NCI-H128 (cell line): ENCODE measurements around the gene TGFB3.
"Not testable (repeated sequence)": the region's sequence is repeated elsewhere in the genome, so short reads cannot be mapped to it uniquely, and the experiment has no call there.

ENCODE experiments used
- DNase-seq: peaks from one replicate; lab custom pipeline; 2025; ENCODE audit not compliant: unreplicated experiment; lab: John Stamatoyannopoulos, UW

The TGFB3 gene

DNA sequence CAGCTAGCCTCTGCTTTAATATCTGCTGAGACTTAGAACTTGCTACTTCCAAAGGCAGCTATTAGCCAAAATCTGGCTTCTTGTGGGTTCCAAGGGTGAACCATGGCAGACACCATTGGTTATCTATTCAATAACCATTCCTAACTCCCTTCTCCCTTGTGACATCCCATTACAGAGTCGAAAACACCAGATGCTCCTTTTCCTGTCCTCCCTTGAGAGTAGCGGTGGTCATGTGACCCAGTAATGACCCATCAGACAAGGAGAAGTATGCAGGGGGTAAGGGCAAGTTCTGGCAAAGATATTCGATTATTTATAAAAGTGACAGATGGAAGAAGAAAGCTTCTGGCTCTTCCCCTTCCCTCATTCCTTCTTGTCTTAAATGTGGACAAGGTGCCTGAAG lies 20.1 kb downstream of the TGFB3 start:
- no peak for DNase-seq

DNA sequence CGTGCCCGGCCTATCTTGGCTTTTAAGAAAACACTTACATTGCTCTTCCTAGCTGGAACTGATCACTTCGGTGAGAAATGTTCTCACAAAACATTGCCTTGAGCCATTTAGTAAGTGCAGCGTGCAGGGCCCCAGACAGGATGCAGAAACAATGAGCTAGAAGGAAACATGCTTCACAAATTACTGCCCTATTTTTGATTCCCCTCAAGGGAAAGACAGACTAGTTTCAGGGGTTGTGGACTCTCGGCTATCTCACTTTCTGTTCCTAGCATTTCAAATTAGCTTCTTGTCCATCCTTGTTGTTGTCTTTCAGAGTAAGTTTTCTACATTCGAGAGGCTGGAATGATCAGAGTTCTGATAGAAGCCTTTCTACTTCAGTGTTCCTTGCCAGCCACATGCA lies 21.6 kb downstream of the TGFB3 start:
- no peak for DNase-seq

DNA sequence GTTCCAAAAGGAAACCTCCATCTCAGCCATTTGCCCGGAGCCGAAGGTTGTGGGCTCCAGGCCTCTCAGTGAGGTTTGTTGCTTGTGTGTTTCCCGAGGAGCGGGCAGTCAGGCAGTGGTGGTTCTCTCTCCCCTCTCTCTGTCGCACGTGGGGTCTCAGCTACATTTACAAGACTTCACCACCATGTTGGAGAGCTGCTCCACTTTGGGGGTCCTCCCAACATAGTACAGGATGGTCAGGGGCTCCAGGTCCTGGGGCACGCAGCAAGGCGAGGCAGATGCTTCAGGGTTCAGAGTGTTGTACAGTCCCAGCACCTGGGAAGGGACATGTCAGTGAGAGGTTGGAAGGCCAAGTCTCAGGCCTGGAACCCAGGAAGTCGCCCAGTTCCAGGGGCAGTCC lies 22.8 kb downstream of the TGFB3 start:
- no peak for DNase-seq

DNA sequence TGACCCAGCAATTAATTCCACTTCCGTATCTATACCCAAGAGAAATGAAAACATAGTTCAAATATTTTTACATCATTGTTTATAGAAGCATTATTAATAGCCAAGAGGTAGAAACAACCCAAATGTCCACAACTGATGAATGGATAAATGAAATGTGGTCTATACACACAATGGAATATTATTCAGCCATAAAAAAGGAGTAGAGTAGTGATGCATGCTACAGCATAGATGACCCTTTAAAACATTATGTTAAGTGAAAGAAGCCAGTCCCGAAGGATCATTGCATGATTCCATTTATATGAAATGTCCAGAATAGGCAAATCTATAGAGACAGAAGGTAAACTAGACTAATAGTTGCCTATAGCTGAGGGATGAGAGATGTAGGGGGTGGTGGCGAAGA lies 29.3 kb downstream of the TGFB3 start:
- DNase-seq = no peak

DNA sequence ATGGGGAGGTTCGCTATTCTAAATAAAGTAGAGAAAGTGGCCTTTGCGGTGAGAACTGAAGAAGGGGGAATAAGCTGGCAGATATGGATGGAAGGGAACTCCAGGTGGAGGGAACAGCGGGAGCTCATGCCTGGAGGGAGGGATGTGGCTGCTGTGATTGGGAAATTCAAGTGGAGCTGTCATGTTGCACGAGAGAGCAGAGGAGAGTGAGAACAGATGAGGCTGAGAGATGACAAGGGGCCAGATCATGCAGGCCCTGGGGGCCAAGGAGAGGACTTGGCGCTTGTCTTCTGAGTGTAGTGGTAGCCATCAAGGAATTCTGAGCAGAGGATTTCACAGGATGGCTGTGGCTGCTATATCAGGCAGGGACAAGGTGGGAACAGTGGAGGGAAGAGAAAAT lies 35.0 kb downstream of the TGFB3 start:
- no peak for DNase-seq

DNA sequence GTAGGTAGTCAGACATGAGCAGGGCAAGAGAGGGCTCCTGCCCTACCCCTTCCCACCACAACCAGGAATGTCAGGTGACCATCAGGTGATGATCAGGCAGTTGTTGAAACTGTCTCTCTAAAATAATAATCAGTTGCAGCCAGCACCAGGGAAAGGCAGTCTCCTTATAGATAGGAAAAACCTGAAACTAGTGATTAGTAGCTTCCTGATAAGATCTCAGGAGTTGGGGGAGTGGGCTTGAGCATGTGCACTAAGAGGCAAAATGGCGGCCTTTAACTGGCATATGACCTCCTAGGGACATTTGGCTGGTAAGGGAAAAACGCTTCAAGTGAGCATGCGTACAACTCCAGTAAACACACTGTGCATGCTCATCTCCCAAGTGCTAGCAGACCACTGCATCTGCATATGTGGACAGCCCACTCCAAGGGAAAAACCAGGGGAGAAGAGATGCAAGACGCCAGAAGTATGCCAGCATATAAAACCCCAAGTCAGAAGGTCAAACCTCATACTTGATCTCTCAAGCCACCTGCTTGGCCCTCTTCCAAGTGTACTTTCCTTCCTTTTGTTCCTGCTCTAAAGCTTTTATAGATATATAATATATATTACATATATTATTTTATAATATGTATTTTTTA lies 37.1 kb downstream of the TGFB3 start:
- DNase-seq = no peak

DNA sequence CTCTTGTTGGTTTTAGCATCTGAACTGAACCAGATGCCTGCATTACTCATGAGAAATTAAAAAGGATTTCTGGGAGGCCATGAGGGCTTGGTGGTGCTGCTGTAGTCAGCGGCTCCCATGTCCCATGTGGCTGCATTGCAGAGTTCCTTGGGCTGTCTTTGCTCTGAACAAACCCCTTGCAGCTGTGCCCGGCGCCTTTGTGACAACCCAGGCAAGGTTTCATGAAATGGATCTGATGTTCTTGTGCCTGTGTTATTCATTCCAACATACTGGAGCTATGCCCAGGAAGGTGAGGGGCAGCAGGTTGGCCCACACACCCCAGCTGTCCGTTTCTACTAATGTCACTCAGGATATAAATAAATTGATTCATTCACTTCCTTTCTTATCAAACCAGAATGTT lies 40.8 kb downstream of the TGFB3 start:
- DNase-seq = no peak

DNA sequence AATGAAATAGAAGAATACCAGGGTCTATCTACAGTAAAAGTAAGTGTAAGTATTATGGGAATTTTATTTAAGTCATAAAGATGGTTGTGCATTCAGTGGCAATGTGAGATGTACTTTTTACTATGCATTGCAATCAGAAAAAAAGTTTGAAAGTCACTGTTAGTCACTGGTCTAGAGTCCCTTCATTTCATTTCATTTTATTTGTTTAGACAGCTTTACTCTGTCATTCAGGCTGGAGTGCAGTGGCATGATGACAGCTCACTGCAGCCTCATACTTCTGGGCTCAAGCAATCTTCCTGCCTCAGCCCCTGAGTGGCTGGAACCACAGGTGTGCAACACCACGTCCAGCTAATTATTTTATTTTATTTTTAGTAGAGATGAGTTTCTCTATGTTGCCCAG lies 42.6 kb downstream of the TGFB3 start:
- DNase-seq = no peak

DNA sequence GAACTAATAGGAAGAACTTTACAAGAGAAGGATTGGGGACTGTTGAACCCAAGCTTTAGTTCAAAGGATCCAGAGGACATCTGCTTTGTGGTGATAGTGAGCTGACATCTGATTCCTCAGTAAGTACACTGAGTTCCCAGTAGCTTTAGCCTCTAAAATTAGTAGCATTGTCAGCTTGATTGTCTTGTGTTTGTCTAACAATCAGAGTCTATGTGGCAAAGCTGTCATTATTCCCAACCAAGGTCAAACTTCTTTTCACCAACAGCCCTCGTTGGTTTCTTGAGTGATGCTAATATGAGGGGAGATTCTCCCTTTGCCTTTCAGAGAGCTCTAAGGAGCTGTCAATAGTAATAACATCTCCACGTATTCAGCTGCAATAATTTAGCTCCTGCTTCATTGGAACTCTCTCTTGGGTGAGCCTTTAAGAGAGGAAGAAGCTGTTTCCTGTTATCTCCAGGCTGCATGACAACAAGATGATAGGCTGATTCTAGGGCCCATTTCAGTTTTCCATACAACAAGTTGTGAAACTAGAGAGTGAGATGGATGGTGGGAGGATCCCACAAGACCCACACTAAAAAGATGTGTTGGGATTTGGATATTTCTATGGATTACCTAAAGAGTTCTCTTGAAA lies 46.7 kb downstream of the TGFB3 start:
- DNase-seq = no peak

DNA sequence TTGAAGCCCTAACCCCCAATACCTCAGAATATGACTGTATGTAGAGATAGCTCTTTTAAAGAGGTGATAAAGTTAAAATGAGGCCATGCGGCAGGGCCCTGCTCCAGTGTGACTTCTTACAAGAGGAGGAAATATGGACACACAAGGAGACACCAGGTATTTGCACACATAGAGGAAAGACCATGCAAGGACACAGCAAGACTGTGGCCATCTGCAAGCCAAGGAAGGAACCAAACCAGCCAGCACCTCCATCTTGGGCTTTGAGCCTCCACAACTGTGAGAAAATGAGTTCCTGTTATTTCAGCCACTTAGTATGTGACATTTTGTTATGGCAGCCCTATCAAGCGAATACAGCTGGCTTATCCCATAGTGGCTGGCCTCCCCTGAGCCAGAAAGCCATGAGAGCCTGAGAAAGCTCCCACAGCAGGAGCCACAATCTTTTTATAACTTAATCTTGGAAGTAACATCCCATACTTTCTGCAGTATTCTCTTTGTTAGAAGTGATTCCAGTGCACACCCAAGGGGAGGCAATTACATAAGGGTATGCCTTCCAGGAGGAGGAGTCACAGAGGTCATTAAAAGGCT lies 48.0 kb downstream of the TGFB3 start:
- DNase-seq = no peak

DNA sequence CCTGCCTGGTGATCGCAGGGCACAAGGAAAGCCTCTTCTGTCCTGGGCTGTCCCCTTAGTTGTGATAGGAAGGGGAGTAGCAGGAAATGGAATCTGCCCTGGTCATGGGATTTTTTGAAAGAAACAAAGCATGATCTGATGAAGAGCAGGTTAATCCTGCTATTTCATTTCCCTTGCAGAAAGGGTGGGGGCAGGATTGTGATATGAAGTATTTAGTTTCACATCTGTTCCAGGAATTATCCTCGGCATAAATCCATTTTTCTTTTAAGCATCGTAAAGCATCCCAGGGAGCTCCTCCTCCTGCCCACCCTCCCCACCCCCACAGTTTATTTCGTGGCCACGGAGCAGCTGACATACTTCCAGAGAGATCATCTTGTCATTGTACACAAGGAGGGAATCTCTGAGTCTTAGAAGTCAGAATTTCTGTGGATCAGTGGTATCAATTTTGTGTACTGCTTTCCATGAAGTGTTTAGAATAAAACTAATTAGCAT lies 53.1 kb downstream of the TGFB3 start:
- DNase-seq = no peak

DNA sequence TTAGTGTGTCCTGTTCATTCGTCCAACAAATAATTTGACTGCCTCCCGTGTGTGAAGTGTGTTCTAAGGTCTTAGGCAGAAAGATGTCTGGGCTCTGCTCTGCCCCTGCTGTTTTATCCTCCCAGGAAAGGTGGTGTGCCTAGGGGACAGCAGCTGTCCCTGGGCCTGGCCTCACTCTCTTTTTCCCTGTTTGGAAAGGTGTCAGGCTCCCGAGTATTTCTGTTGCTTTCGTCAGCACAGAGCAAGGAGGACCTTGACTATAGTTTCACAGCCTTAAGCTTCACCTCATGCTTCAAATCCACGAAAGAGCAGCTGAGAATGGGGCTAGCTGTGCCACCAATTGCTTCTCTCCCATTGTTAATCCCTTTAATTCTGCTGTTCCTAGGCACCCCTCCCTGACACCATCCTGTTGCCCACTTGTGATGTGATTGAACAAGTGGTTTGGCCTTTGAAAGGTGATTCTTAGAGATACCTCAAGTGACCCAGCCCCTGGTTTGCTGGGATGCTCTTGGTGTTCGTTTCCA lies 54.2 kb downstream of the TGFB3 start:
- no peak for DNase-seq

DNA sequence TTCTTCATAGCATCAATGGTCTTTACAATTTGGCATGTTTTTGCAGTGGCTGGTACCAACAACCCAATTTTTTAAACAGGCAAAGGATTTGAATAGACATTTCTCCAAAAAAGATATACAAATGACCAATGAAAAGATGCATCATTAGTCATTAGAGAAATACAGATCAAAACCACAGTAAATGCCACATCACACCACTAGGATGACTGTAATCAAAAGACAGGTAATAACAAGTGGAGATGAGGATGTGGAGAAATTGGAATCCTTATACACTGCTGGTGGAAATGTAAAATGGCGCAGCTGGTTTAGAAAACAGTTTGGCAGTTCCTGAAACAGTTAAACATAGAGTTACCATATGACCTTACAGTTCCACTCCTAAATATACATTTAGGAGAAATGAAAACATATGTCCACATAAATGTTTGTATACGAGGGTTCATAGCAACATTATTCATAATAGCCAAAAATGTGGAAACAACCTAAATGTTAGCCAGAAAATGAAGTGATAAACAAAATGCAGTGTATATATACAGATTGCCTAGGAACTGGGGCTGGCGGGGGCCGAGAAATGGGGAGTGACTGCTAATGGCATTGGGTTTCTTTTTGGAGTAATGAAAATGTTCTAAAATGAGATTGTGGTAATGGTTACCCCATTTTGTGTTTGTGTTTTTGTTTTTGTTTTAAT lies 55.2 kb downstream of the TGFB3 start:
- DNase-seq = no peak

DNA sequence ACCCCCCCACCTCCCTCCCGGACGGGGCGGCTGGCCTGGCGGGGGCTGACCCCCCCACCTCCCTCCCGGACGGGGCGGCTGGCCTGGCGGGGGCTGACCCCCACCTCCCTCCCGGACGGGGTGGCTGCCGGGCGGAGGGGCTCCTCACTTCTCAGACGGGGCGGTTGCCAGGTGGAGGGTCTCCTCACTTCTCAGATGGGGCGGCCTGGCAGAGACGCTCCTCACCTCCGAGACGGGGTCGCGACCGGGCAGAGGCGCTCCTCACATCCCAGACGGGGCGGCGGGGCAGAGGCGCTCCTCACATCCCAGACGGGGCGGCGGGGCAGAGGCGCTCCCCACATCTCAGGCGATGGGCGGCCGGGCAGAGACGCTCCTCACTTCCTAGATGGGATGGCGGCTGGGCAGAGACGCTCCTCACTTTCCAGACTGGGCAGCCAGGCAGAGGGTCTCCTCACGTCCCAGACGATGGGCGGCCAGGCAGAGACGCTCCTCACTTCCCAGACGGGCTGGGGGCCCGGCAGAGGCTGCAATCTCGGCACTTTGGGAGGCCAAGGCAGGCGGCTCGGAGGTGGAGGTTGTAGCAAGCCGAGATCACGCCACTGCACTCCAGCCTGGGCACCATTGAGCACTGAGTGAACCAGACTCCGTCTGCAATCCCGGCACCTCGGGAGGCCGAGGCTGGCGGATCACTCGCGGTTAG lies 56.5 kb downstream of the TGFB3 start:
- DNase-seq = not testable (repeated sequence)

DNA sequence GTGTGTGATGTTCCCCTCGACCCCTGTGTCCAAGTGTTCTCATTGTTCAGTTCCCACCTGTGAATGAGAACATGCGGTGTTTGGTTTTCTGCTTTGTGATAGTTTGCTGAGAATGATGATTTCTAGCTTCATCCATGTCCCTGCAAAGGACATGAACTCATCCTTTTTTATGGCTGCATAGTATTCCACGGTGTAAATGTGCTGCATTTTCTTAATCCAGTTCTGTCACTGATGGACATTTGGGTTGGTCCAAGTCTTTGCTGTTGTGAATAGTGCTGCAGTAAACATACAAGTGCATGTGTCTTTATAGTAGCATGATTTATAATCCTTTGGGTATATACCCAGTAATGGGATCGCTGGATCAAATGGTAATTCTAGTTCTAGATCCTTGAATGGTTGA lies 61.4 kb downstream of the TGFB3 start:
- not testable (repeated sequence) for DNase-seq

DNA sequence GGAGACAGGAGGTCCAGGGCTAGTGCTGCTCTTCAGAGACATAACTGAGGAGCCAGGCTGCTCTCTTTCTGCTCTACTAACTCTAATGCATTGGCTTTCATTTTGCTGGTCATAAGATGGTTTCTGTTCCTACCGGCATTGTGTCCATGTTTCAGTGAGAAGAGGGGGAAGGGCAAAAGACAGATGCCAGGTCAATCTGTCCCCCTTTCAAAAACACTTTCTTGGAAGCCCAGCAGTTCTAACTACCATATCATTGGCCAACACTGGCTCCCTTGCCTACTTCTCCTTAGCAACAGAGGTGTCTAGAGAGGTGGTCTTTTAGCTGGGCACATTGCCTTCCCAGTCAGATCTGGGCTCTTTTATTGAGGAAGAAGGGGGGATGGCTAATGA lies 63.9 kb downstream of the TGFB3 start:
- DNase-seq = no peak

DNA sequence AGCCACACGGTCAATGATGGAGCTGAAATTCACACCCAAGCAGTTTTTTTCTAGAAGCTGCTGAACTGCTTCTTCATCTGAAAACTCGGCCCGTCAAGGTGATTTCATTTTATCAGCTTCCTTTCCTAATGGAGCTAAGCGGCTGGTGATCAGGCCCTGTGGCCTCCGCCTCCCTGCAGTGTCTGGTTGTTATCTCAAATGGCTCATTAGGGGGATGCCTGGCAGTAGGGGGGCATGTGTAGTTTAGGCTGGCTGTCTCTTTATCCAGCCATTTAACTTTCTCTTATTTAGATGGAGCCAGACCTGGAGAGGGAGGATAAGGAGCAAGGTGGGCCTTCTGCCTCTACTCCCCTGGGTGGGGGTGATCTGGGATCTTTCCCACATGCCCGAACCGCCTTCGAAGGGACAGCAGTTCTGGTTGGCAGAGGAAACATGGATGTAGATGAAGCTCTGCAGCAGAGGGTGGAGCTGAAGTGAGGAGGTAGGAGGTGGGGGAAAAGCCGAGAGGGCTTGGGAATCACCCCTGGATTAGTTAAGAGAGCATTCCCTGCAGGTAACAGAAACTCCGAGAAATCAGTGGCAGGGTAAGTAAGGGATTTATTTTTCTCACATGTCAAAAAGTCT lies 64.4 kb downstream of the TGFB3 start:
- DNase-seq = no peak

DNA sequence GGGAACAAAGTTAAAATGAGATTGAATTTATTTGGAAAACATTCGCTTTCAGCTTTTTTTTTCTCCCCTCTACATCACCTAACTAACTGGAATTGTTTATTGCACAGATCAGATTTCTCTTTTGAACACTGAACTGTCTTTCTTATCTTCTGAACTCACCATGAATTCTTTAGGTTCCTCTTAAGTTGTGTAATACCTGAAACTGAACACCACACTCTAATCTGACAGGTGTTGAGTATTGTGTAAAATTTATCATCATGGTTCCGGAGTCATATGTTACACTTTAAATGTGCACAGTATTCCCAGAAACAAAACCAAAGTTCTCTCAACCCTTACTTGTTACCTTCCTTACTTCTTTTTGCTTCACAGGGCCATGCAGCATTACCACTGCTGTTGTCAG lies 66.8 kb downstream of the TGFB3 start:
- DNase-seq = no peak

DNA sequence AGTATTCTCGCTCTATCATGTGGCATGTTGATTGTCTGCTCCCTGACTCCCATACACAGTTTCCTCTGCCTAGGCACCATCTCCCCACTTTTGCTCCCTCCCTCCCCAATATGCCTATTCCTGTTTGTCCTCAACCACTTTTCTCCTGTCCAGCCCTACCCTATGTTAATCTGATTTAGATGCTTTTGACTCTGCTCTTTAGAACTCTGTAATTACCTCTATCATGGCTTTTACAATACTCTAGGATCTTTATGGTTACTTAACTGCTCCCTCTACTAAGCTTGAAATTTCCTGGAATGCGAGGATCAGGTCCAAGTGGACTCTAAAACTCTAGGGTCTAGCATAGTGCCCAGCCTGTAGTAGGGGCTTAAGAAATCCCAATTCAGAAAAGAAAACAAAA lies 68.6 kb downstream of the TGFB3 start:
- no peak for DNase-seq

DNA sequence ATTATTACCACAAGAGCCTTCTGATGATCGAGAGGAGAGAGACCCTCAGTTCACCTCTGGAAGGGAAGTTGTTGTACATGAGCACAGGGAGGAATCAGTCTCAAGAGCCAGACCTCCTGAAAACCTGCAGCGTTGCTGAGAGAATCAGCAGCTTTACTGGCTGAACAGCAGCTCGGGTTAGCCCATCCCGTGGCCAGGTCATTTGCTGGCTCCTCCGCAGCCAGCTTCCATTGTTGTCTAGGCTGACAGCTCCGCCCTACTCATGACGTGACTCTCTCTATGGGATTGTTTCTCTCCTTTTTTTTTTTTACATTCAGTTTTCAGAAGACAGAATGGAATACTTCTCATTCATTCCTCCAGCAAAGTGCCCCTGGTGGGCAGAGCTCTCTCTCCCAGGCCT lies 69.9 kb downstream of the TGFB3 start:
- no peak for DNase-seq

DNA sequence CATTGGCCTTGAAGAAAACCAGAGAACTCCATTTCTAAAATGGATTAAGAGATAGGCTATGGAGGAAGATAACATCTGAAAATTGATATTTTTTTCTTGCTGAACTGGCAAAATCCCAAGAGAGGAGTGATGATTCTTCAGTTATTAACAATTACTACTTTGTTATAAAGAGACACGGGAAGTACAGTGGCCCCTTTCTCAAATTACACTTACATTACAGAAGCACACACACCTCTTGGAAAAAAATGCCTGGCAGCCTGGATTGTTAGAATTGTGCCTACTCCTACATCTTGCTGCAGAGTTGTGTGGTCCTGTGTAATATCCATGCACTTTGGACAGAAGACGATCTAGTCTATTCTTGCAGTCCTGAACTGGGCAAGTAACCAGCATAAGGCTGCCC lies 71.7 kb downstream of the TGFB3 start:
- no peak for DNase-seq
